ENCODE measurements around the gene KRT1.

GRCh38 chr12:52682381-52682660 lies 2.1 kb upstream of the KRT1 start:
- no peak for TF ChIP-seq CTCF (IDR thresholded peaks at IDR 0.05)
- no peak for TF ChIP-seq POLR2A (IDR thresholded peaks at IDR 0.05)
